H1 (cell line): ENCODE measurements around the gene CFAP61.

Experiments used
- BCL11A ChIP-seq, 2 experiments: IDR thresholded peaks; one replicate each; pipeline ENCODE4 v1.6.1; 2011; ENCODE audit warnings: low read depth in 2 of 2, low read length in 2 of 2, mild to moderate bottlenecking in 2 of 2
- HDAC2 ChIP-seq, 2 experiments: fragments of 300-600 bp in 1 of 2; sonication (generic) in 1 of 2; IDR thresholded peaks; 2 replicates each; pipeline ENCODE4 v1.6.1; 2011 to 2012; ENCODE audit warnings: low read depth in 2 of 2, low read length in 2 of 2, mild to moderate bottlenecking in 2 of 2, moderate library complexity in 2 of 2, borderline replicate concordance in 1 of 2, inconsistent platforms in 1 of 2
- POLR2A ChIP-seq, 2 experiments: IDR thresholded peaks; 1 replicate in 1 of 2; 2 replicates in 1 of 2; pipeline ENCODE4 v1.6.1; 2011; ENCODE audit warnings: low read depth in 2 of 2, low read length in 2 of 2, mild to moderate bottlenecking in 2 of 2; ENCODE audit errors: control extremely low read depth in 1 of 2
- YY1 ChIP-seq: IDR thresholded peaks from 2 replicates; pipeline ENCODE4 v1.6.1; 2011; ENCODE audit warnings: low read depth, mild to moderate bottlenecking, low read length
- TF ChIP-seq, protein P1 (sequence below), 3 experiments: IDR thresholded peaks; 1 replicate in 2 of 3; 2 replicates in 1 of 3; pipeline versions ENCODE4 v1.5.1 to v1.6.1; 2011; ENCODE audit warnings: low read length in 3 of 3, mild to moderate bottlenecking in 3 of 3, inconsistent platforms in 2 of 3, low read depth in 1 of 3, moderate library complexity in 1 of 3; ENCODE audit not compliant: insufficient read depth in 1 of 3; ENCODE audit errors: control extremely low read depth in 1 of 3

DNA sequence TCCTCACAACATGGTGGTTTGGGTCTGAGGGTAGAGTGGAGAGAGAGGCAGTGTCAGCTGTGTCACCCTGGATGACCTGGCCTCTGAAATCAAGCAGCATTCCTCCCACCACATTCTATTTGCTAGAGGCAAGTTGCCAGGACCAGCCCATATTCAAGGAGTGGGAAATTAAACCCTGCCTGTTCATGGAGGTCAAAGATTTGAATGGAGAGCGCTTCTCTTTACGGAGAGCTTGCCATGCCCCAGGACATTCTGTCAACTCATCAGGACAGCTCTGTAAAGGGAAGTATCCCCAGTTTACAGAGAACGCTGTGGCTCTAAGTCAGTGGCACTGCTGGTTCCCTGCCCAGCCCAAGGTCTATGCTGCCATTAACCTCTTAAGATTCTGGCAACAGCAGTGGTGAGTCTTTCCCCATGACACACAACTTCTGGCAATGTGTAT lies 225.6 kb downstream of the CFAP61 start:
- no peak for TF ChIP-seq HDAC2 (IDR thresholded peaks at IDR 0.05; ENCODE audit: borderline replicate concordance in 1 of 2, low read depth in 2 of 2, low read length in 2 of 2)
- TF ChIP-seq POLR2A (IDR thresholded peaks at IDR 0.05; ENCODE audit: control extremely low read depth in 1 of 2, low read depth in 2 of 2, low read length in 2 of 2), result no peak
- no peak for TF ChIP-seq BCL11A (IDR thresholded peaks at IDR 0.05; ENCODE audit: low read depth in 2 of 2, low read length in 2 of 2)
- no peak for TF ChIP-seq YY1
- TF ChIP-seq, protein P1, sequence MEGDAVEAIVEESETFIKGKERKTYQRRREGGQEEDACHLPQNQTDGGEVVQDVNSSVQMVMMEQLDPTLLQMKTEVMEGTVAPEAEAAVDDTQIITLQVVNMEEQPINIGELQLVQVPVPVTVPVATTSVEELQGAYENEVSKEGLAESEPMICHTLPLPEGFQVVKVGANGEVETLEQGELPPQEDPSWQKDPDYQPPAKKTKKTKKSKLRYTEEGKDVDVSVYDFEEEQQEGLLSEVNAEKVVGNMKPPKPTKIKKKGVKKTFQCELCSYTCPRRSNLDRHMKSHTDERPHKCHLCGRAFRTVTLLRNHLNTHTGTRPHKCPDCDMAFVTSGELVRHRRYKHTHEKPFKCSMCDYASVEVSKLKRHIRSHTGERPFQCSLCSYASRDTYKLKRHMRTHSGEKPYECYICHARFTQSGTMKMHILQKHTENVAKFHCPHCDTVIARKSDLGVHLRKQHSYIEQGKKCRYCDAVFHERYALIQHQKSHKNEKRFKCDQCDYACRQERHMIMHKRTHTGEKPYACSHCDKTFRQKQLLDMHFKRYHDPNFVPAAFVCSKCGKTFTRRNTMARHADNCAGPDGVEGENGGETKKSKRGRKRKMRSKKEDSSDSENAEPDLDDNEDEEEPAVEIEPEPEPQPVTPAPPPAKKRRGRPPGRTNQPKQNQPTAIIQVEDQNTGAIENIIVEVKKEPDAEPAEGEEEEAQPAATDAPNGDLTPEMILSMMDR (IDR thresholded peaks at IDR 0.05; ENCODE audit: control extremely low read depth in 1 of 3, insufficient read depth in 1 of 3, low read depth in 1 of 3, low read length in 3 of 3), result no peak
